Hypothalamus (tissue), 51 donors: Measurements from ENCODE around the gene RYR3.

Experiments used
- DNase-seq, 51 donors: peaks; one replicate each; lab custom pipeline; 2025; lab: John Stamatoyannopoulos, UW

The RYR3 gene

GRCh38 chr15:33913459-33913858 is 602.7 kb downstream of the RYR3 start:
- no peak for DNase-seq
